A673 (cell line): ENCODE data around the gene BRAT1.

Source experiments
- EZH2 ChIP-seq: fragments of 200-600 bp; sonication (generic); IDR thresholded peaks from 2 replicates; pipeline ENCODE4 v1.6.1; 2017; ENCODE audit warnings: borderline replicate concordance, low read depth, mild to moderate bottlenecking, mixed read lengths, antibody characterized with exemption, low read length; ENCODE audit not compliant: poor library complexity, severe bottlenecking
- TF ChIP-seq, protein P1 (sequence below): fragments of 300-800, 200-600 bp; sonication (generic); conservative IDR thresholded peaks from 2 replicates; pipeline ENCODE4 v1.5.1; 2017; ENCODE audit warnings: low read depth, mild to moderate bottlenecking, antibody characterized with exemption, low read length, moderate library complexity, mixed read lengths

- TF ChIP-seq, protein P1, sequence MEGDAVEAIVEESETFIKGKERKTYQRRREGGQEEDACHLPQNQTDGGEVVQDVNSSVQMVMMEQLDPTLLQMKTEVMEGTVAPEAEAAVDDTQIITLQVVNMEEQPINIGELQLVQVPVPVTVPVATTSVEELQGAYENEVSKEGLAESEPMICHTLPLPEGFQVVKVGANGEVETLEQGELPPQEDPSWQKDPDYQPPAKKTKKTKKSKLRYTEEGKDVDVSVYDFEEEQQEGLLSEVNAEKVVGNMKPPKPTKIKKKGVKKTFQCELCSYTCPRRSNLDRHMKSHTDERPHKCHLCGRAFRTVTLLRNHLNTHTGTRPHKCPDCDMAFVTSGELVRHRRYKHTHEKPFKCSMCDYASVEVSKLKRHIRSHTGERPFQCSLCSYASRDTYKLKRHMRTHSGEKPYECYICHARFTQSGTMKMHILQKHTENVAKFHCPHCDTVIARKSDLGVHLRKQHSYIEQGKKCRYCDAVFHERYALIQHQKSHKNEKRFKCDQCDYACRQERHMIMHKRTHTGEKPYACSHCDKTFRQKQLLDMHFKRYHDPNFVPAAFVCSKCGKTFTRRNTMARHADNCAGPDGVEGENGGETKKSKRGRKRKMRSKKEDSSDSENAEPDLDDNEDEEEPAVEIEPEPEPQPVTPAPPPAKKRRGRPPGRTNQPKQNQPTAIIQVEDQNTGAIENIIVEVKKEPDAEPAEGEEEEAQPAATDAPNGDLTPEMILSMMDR: no peak
- no peak for TF ChIP-seq EZH2
These were observed 46.6 kb upstream of the BRAT1 start for GRCh38 chr7:2601907-2602306.
